ENCODE results near the gene UBA1. TPM values are rescaled to one million over a fixed set of nuclear protein-coding genes. Genes with fewer than 3 reads are reported as not detected.

The UBA1 gene
- total RNA-seq, 1 experiment from 2014 or later = 275 TPM

DNA sequence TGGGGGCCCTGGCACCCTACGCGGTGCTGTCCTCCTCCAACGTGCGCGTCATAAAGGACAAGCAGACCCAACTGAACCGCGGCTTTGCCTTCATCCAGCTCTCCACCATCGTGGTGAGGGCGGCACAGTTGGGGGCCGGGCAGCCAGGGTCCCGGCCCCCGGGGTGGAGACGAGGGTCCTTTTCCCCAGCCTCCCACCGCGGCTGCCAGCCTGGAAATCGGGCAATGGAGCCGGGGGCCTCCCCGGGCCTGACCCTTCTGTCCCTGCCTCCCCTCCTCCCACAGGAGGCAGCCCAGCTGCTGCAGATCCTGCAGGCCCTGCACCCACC, 13.7 kb upstream of the UBA1 start:
- POLR2A ChIA-PET = no interaction called here
- Histone ChIP-seq H3K79me2 (ENCODE audit: insufficient read depth, low read length) (no peaks in the 10 kb centered on the region), H3K4me1 (ENCODE audit: control insufficient read depth in 1 of 2, insufficient read depth in 2 of 2, low read length in 2 of 2) (no peaks in the 10 kb centered on the region), H3K36me3 (ENCODE audit: control insufficient read depth in 1 of 2, insufficient read depth in 2 of 2, low read length in 2 of 2) (no peaks in the 10 kb centered on the region; a peak in 1 of 4 replicates), H3K4me2 (ENCODE audit: low read length) (no peak overlapping the region), H3K27me3 (ENCODE audit: insufficient read depth, low read length) (no peaks in the 10 kb centered on the region), H3K9me3 (ENCODE audit: control insufficient read depth in 1 of 2, insufficient read depth in 1 of 2, low read depth in 1 of 2, low read length in 2 of 2) (no peaks in the 10 kb centered on the region), H3K4me3 (replicated peaks in 1 of 2; ENCODE audit: low read depth in 1 of 2, low read length in 2 of 2) (no peak overlapping the region), H3K27ac (ENCODE audit: low read depth, low read length) (no peak overlapping the region), H2AFZ (ENCODE audit: low read depth, low read length, poor library complexity, severe bottlenecking) (no peak overlapping the region), H3K9me2 (ENCODE audit: insufficient read depth) (no peaks in the 10 kb centered on the region), H4K20me1 (ENCODE audit: insufficient read depth) (no peaks in the 10 kb centered on the region), H3K9ac (ENCODE audit: low read length) (no peak overlapping the region)
- ATAC-seq (no peak), DNase-seq (ENCODE audit: low read depth, low spot score) (no peak)
- RAD21 ChIA-PET (ENCODE audit: low non-redundant PET in 1 of 2, low total read pairs in 2 of 2, uncharacterized antibody in 2 of 2, unreplicated experiment in 2 of 2) = no interaction called here
- intact Hi-C loops (cut with micrococcal nuclease) = no loop called here
- CTCF ChIA-PET = no interaction called here
- TF ChIP-seq FOSL1 (IDR thresholded peaks at IDR 0.05; ENCODE audit: low read depth) (no peak), EZH2phosphoT487 (IDR thresholded peaks at IDR 0.05; ENCODE audit: borderline replicate concordance) (no peak), SRF (IDR thresholded peaks at IDR 0.05; ENCODE audit: low read depth) (no peak), SP1 (IDR thresholded peaks at IDR 0.05; ENCODE audit: low read depth) (no peak), JUND (IDR thresholded peaks at IDR 0.05) (no peak)
- BruUV-seq (replicated peaks) = no TSS peak

DNA sequence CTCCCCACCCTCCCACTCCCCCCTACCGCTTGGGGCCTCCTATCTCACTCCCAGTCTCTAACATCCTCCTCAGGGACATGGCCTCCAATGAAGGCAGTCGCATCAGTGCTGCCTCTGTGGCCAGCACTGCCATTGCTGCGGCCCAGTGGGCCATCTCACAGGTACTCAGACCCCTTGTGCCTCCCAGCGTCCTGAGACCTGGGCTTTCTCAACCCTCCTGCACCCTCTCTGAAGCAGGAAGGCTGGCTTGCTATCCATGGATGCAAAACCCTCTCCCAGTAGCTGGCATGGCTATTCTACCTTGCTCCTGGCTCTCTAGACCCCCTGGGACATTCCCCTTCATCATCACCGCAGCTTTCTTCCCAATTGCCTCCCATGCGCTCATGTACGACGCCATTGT, 13.3 kb upstream of the UBA1 start:
- CTCF ChIA-PET = no interaction called here
- RAD21 ChIA-PET (ENCODE audit: low non-redundant PET in 1 of 2, low total read pairs in 2 of 2, uncharacterized antibody in 2 of 2, unreplicated experiment in 2 of 2) = no interaction called here
- Histone ChIP-seq H3K9me3 (ENCODE audit: control insufficient read depth in 1 of 2, insufficient read depth in 1 of 2, low read depth in 1 of 2, low read length in 2 of 2) (no peaks in the 10 kb centered on the region), H4K20me1 (ENCODE audit: insufficient read depth) (no peaks in the 10 kb centered on the region), H3K9me2 (ENCODE audit: insufficient read depth) (no peaks in the 10 kb centered on the region), H3K36me3 (ENCODE audit: control insufficient read depth in 1 of 2, insufficient read depth in 2 of 2, low read length in 2 of 2) (no peaks in the 10 kb centered on the region; a peak in 1 of 4 replicates), H3K9ac (ENCODE audit: low read length) (no peak overlapping the region), H3K4me2 (ENCODE audit: low read length) (no peak overlapping the region), H3K27me3 (ENCODE audit: insufficient read depth, low read length) (no peaks in the 10 kb centered on the region), H3K4me1 (ENCODE audit: control insufficient read depth in 1 of 2, insufficient read depth in 2 of 2, low read length in 2 of 2) (no peaks in the 10 kb centered on the region), H2AFZ (ENCODE audit: low read depth, low read length, poor library complexity, severe bottlenecking) (no peak overlapping the region), H3K79me2 (ENCODE audit: insufficient read depth, low read length) (no peaks in the 10 kb centered on the region), H3K4me3 (replicated peaks in 1 of 2; ENCODE audit: low read depth in 1 of 2, low read length in 2 of 2) (no peak overlapping the region), H3K27ac (ENCODE audit: low read depth, low read length) (no peak overlapping the region)
- intact Hi-C loops (cut with micrococcal nuclease) = no loop called here
- ATAC-seq (no peak), DNase-seq (ENCODE audit: low read depth, low spot score) (no peak)
- no TSS peak for BruUV-seq (replicated peaks)
- TF ChIP-seq TCF7L2 (IDR thresholded peaks at IDR 0.05; ENCODE audit: borderline replicate concordance, extremely low read depth, insufficient read depth, insufficient read length) = no peak
- no peak for TF ChIP-seq ELF1 (IDR thresholded peaks at IDR 0.05; ENCODE audit: borderline replicate concordance, low read depth)
- TF ChIP-seq POLR2AphosphoS5 (IDR thresholded peaks at IDR 0.05; ENCODE audit: low read depth, low read length) = no peak
- no peak for TF ChIP-seq FOSL1 (IDR thresholded peaks at IDR 0.05; ENCODE audit: low read depth)
- TF ChIP-seq SP1 (IDR thresholded peaks at IDR 0.05; ENCODE audit: low read depth) = no peak
- TF ChIP-seq CEBPB (IDR thresholded peaks at IDR 0.05; ENCODE audit: low read depth) = no peak
- TF ChIP-seq, protein P1, sequence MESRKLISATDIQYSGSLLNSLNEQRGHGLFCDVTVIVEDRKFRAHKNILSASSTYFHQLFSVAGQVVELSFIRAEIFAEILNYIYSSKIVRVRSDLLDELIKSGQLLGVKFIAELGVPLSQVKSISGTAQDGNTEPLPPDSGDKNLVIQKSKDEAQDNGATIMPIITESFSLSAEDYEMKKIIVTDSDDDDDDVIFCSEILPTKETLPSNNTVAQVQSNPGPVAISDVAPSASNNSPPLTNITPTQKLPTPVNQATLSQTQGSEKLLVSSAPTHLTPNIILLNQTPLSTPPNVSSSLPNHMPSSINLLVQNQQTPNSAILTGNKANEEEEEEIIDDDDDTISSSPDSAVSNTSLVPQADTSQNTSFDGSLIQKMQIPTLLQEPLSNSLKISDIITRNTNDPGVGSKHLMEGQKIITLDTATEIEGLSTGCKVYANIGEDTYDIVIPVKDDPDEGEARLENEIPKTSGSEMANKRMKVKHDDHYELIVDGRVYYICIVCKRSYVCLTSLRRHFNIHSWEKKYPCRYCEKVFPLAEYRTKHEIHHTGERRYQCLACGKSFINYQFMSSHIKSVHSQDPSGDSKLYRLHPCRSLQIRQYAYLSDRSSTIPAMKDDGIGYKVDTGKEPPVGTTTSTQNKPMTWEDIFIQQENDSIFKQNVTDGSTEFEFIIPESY (IDR thresholded peaks at IDR 0.05; ENCODE audit: extremely low read depth, insufficient replicate concordance, low read length) = no peak
- TF ChIP-seq YY1 (IDR thresholded peaks at IDR 0.05; ENCODE audit: extremely low read depth, insufficient replicate concordance, low read depth, low read length) = no peak
- TF ChIP-seq, protein P2, sequence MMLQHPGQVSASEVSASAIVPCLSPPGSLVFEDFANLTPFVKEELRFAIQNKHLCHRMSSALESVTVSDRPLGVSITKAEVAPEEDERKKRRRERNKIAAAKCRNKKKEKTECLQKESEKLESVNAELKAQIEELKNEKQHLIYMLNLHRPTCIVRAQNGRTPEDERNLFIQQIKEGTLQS (IDR thresholded peaks at IDR 0.05) = no peak
- no peak for TF ChIP-seq EZH2 (IDR thresholded peaks at IDR 0.05)
- no peak for TF ChIP-seq ZFX (IDR thresholded peaks at IDR 0.05)
- TF ChIP-seq EGR1 (IDR thresholded peaks at IDR 0.05; ENCODE audit: low read depth) = no peak
- no peak for TF ChIP-seq RAD21 (IDR thresholded peaks at IDR 0.05; ENCODE audit: low read depth)
- no peak for TF ChIP-seq JUND (IDR thresholded peaks at IDR 0.05)
- POLR2A ChIA-PET = no interaction called here
